ENCODE results near the gene DAZAP1.

- TF ChIP-seq TCF4 (CRISPR knock-in tag; IDR thresholded peaks at IDR 0.05; ENCODE audit: borderline replicate concordance), result no peak
- TF ChIP-seq, protein P1, sequence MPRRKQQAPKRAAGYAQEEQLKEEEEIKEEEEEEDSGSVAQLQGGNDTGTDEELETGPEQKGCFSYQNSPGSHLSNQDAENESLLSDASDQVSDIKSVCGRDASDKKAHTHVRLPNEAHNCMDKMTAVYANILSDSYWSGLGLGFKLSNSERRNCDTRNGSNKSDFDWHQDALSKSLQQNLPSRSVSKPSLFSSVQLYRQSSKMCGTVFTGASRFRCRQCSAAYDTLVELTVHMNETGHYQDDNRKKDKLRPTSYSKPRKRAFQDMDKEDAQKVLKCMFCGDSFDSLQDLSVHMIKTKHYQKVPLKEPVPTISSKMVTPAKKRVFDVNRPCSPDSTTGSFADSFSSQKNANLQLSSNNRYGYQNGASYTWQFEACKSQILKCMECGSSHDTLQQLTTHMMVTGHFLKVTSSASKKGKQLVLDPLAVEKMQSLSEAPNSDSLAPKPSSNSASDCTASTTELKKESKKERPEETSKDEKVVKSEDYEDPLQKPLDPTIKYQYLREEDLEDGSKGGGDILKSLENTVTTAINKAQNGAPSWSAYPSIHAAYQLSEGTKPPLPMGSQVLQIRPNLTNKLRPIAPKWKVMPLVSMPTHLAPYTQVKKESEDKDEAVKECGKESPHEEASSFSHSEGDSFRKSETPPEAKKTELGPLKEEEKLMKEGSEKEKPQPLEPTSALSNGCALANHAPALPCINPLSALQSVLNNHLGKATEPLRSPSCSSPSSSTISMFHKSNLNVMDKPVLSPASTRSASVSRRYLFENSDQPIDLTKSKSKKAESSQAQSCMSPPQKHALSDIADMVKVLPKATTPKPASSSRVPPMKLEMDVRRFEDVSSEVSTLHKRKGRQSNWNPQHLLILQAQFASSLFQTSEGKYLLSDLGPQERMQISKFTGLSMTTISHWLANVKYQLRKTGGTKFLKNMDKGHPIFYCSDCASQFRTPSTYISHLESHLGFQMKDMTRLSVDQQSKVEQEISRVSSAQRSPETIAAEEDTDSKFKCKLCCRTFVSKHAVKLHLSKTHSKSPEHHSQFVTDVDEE (CRISPR knock-in tag; IDR thresholded peaks at IDR 0.05), result no peak
- no peak for TF ChIP-seq ZC3H10 (CRISPR knock-in tag; IDR thresholded peaks at IDR 0.05)
- no peak for TF ChIP-seq PATZ1 (CRISPR knock-in tag; IDR thresholded peaks at IDR 0.05; ENCODE audit: borderline replicate concordance)
- TF ChIP-seq, protein P2, sequence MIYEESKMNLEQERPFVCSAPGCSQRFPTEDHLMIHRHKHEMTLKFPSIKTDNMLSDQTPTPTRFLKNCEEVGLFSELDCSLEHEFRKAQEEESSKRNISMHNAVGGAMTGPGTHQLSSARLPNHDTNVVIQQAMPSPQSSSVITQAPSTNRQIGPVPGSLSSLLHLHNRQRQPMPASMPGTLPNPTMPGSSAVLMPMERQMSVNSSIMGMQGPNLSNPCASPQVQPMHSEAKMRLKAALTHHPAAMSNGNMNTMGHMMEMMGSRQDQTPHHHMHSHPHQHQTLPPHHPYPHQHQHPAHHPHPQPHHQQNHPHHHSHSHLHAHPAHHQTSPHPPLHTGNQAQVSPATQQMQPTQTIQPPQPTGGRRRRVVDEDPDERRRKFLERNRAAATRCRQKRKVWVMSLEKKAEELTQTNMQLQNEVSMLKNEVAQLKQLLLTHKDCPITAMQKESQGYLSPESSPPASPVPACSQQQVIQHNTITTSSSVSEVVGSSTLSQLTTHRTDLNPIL (CRISPR knock-in tag; IDR thresholded peaks at IDR 0.05; ENCODE audit: low read depth), result no peak
- no peak for TF ChIP-seq ESRRG (CRISPR knock-in tag; IDR thresholded peaks at IDR 0.05)
- TF ChIP-seq CSDC2 (CRISPR knock-in tag; IDR thresholded peaks at IDR 0.05), result no peak
- no peak for TF ChIP-seq BACH2 (CRISPR knock-in tag; IDR thresholded peaks at IDR 0.05; ENCODE audit: borderline replicate concordance)
- no peak for TF ChIP-seq ZFP30 (CRISPR knock-in tag; IDR thresholded peaks at IDR 0.05)
- TF ChIP-seq ZNF8 (CRISPR knock-in tag; IDR thresholded peaks at IDR 0.05), result no peak
- no peak for TF ChIP-seq ISL1 (CRISPR knock-in tag; IDR thresholded peaks at IDR 0.05)
- TF ChIP-seq POU6F1 (CRISPR knock-in tag; IDR thresholded peaks at IDR 0.05; ENCODE audit: borderline replicate concordance, low read depth), result no peak
Measured at GRCh38 chr19:1392407-1392806, 15.0 kb upstream of the DAZAP1 start.
